IMR-90 (cell line): ENCODE results near the gene PLAA. TPM values are rescaled to one million over a fixed set of nuclear protein-coding genes. Genes with fewer than 3 reads are reported as not detected.
"Not testable (repeated sequence)": the region's sequence is repeated elsewhere in the genome, so short reads cannot be mapped to it uniquely, and the experiment has no call there.

ENCODE experiments used
- ATAC-seq: fragments of 200-7000 bp; cut with Tn5 transposase; 2 replicates; pipeline ENCODE4 v1.9.1; 2020; ENCODE audit warnings: low read depth, mild to moderate bottlenecking, moderate library complexity
- BruUV-seq: library from RNA; stranded (reverse); fragments of 400-500 nt; replicated peaks from 2 replicates; lab custom pipeline; 2021; lab: Mats Ljungman, UMichigan
- CTCF ChIA-PET: fragments of 300-600 bp; formaldehyde crosslinking; extraction: SDS; loops from one replicate; lab custom pipeline; 2021; ENCODE audit warnings: antibody characterized with exemption; lab: Yijun Ruan, JAX
- POLR2A ChIA-PET: fragments of 300-600 bp; sonication (Branson Sonifier 250); formaldehyde crosslinking; loops from one replicate; lab custom pipeline; 2022; ENCODE audit warnings: antibody characterized with exemption; ENCODE audit not compliant: unreplicated experiment; lab: Charles Lee
- DNase-seq: peaks from one replicate; pipeline ENCODE4 v3.0.0; 2013
- H2AFZ ChIP-seq: replicated peaks from 2 replicates; pipeline ENCODE3; 2013; ENCODE audit warnings: low read length, mild to moderate bottlenecking; ENCODE audit not compliant: poor library complexity
- H2AK5ac ChIP-seq: 2 replicates; pipeline ENCODE4 v1.6.1; 2013; ENCODE audit warnings: low read depth, low read length, inconsistent platforms
- H2AK9ac ChIP-seq: replicated peaks from 2 replicates; pipeline ENCODE3; 2013; ENCODE audit warnings: mild to moderate bottlenecking, low read depth, low read length, moderate library complexity; ENCODE audit not compliant: poor library complexity
- H2BK120ac ChIP-seq: 2 replicates; pipeline ENCODE4 v1.6.1; 2013; ENCODE audit warnings: low read depth, low read length, inconsistent platforms
- H2BK15ac ChIP-seq: 3 replicates; pipeline ENCODE4 v1.6.1; 2013; ENCODE audit warnings: low read depth, low read length, inconsistent platforms
- H2BK20ac ChIP-seq: 2 replicates; pipeline ENCODE4 v1.6.1; 2013; ENCODE audit warnings: low read depth, mild to moderate bottlenecking, inconsistent platforms, low read length, moderate library complexity
- H2BK5ac ChIP-seq: 2 replicates; pipeline ENCODE4 v1.6.1; 2013; ENCODE audit warnings: mild to moderate bottlenecking, low read depth, low read length, inconsistent platforms; ENCODE audit not compliant: poor library complexity, severe bottlenecking
- H3K14ac ChIP-seq: replicated peaks from 2 replicates; pipeline ENCODE4 v1.6.1; 2013; ENCODE audit warnings: low read depth, low read length, inconsistent platforms
- H3K18ac ChIP-seq: 2 replicates; pipeline ENCODE4 v1.6.1; 2013; ENCODE audit warnings: low read depth, low read length, control low read depth
- H3K23ac ChIP-seq: 2 replicates; pipeline ENCODE4 v1.6.1; 2013; ENCODE audit warnings: low read depth, low read length, inconsistent platforms
- H3K27ac ChIP-seq: 2 replicates; pipeline ENCODE4 v1.5.1; 2013; ENCODE audit warnings: mild to moderate bottlenecking, control low read depth, low read length; ENCODE audit not compliant: insufficient read depth
- H3K27me3 ChIP-seq: 2 replicates; pipeline ENCODE4 v1.6.1; 2013; ENCODE audit warnings: low read length; ENCODE audit not compliant: control insufficient read depth, insufficient read depth
- H3K36me3 ChIP-seq: 2 replicates; pipeline ENCODE4 v1.6.1; 2013; ENCODE audit warnings: low read length, mixed read lengths; ENCODE audit not compliant: control insufficient read depth, insufficient read depth
- H3K4ac ChIP-seq: 2 replicates; pipeline ENCODE4 v1.6.1; 2013; ENCODE audit warnings: low read depth, low read length, inconsistent platforms
- H3K4me1 ChIP-seq: 2 replicates; pipeline ENCODE4 v1.6.1; 2013; ENCODE audit warnings: low read length, mixed read lengths; ENCODE audit not compliant: control insufficient read depth, insufficient read depth
- H3K4me2 ChIP-seq: 2 replicates; pipeline ENCODE4 v1.6.1; 2013; ENCODE audit warnings: low read depth, mild to moderate bottlenecking, control low read depth, low read length, moderate library complexity
- H3K4me3 ChIP-seq: 2 replicates; pipeline ENCODE4 v1.5.1; 2013; ENCODE audit warnings: low read depth, mild to moderate bottlenecking, control low read depth, low read length, moderate library complexity; ENCODE audit not compliant: insufficient read depth
- H3K56ac ChIP-seq: 2 replicates; pipeline ENCODE4 v1.6.1; 2013; ENCODE audit warnings: low read length, inconsistent platforms; ENCODE audit not compliant: insufficient read depth; ENCODE audit errors: extremely low read depth
- H3K79me1 ChIP-seq, 2 experiments: 2 replicates each; pipeline ENCODE4 v1.6.1; 2013; ENCODE audit warnings: low read length in 2 of 2, inconsistent platforms in 1 of 2, low read depth in 1 of 2
- H3K9ac ChIP-seq: 2 replicates; pipeline ENCODE4 v1.6.1; 2013; ENCODE audit warnings: low read depth, low read length, control low read depth
- H3K9me1 ChIP-seq: 2 replicates; pipeline ENCODE4 v1.6.1; 2013; ENCODE audit warnings: low read length, inconsistent platforms; ENCODE audit not compliant: insufficient read depth
- H3K9me3 ChIP-seq: 2 replicates; pipeline ENCODE4 v1.6.1; 2013; ENCODE audit warnings: low read length; ENCODE audit not compliant: control insufficient read depth, insufficient read depth
- H4K20me1 ChIP-seq: 2 replicates; pipeline ENCODE4 v1.6.1; 2013; ENCODE audit warnings: low read length, inconsistent platforms; ENCODE audit not compliant: insufficient read depth
- H4K5ac ChIP-seq: 2 replicates; pipeline ENCODE4 v1.6.1; 2013; ENCODE audit warnings: mild to moderate bottlenecking, low read depth, low read length, control low read depth
- H4K8ac ChIP-seq, 2 experiments: 2 replicates each; pipeline ENCODE4 v1.6.1; 2013; ENCODE audit warnings: low read depth in 2 of 2, low read length in 2 of 2, control low read depth in 1 of 2, inconsistent platforms in 1 of 2
- H4K91ac ChIP-seq: 2 replicates; pipeline ENCODE4 v1.6.1; 2013; ENCODE audit warnings: low read depth, low read length, inconsistent platforms; ENCODE audit not compliant: insufficient read depth
- WGBS, 2 experiments: methylation state at CpG; one replicate each; pipeline versions ENCODE4 v1.1.5 to v1.1.7; 2013; ENCODE audit warnings: missing lambda C conversion rate in 2 of 2; ENCODE audit not compliant: insufficient read length in 1 of 2; ENCODE audit errors: extremely low coverage in 2 of 2; 5-methylcytosine and 5-hydroxymethylcytosine counted together
- dilution Hi-C: fragments of 300-500 bp; cut with HindIII; formaldehyde crosslinking; loops from one replicate; pipeline ENCODE4 v1.14.3; 2018; ENCODE audit warnings: low sequenced_read_pairs; ENCODE audit not compliant: unreplicated experiment
- in situ Hi-C: fragments of 300-500 bp; cut with MboI; formaldehyde crosslinking; loops from 3 replicates; pipeline ENCODE4 v1.14.3; 2019; ENCODE audit warnings: low sequenced_read_pairs, inconsistent platforms, mixed read lengths
- intact Hi-C: fragments of 100-400 bp; cut with micrococcal nuclease; formaldehyde crosslinking; loops from 2 replicates; pipeline ENCODE4 v1.10.0; 2022
- polyA plus RNA-seq, 3 experiments: library from polyadenylated mRNA; depleted of rRNA; stranded (reverse); fragments of >200 nt; gene quantifications; 2 replicates each; pipeline ENCODE4 v1.2.3, GENCODE V29; 2012; ENCODE audit warnings: low replicate concordance in 1 of 3
- total RNA-seq: library from RNA; depleted of rRNA; stranded (reverse); fragments of >200 nt; gene quantifications from 2 replicates; pipeline ENCODE4 v1.2.3, GENCODE V29; 2012

The PLAA gene
- total and polyA plus RNA-seq, 2 of the 4 experiments (the other 2 are of a cell fraction): 18.2 to 24.4 TPM

GRCh38 chr9:26875155-26875554, 71.9 kb downstream of the PLAA start:
- H3K4me2 ChIP-seq, DNase-seq, BruUV-seq, in situ Hi-C loops, H3K4ac ChIP-seq, dilution Hi-C loops, H4K8ac ChIP-seq, H3K9ac ChIP-seq, H3K4me3 ChIP-seq, H4K20me1 ChIP-seq, H2BK20ac ChIP-seq, H2BK15ac ChIP-seq, H3K79me1 ChIP-seq, H3K27ac ChIP-seq, H2BK120ac ChIP-seq, H3K23ac ChIP-seq, POLR2A ChIA-PET, H3K18ac ChIP-seq, H3K14ac ChIP-seq, H3K36me3 ChIP-seq, H3K9me1 ChIP-seq, H2AK5ac ChIP-seq, H3K9me3 ChIP-seq, H3K27me3 ChIP-seq, H2AK9ac ChIP-seq, ATAC-seq, H3K4me1 ChIP-seq, H3K56ac ChIP-seq, H4K5ac ChIP-seq, H4K91ac ChIP-seq, H2BK5ac ChIP-seq, H2AFZ ChIP-seq: not testable (repeated sequence)
- WGBS, 2 experiments: no CpG with 5 or more reads among the region's 3 CpGs
- CTCF ChIA-PET: interaction anchor here (0.8 kb wide), 1 partner anchor 26 kb away, joined by 4 read pairs; no protein-coding TSS in a partner anchor
- intact Hi-C loops: loop anchor here (10.0 kb wide), 1 partner anchor 670 kb away; no protein-coding TSS in a partner anchor
